ENCODE measurements around the gene FAM131A. TPM values are rescaled to one million over a fixed set of nuclear protein-coding genes. Genes with fewer than 3 reads are reported as not detected.

The FAM131A gene
- total RNA-seq, 1 donor from 2014 or later, result 19.7 TPM

- TF ChIP-seq, protein P1, sequence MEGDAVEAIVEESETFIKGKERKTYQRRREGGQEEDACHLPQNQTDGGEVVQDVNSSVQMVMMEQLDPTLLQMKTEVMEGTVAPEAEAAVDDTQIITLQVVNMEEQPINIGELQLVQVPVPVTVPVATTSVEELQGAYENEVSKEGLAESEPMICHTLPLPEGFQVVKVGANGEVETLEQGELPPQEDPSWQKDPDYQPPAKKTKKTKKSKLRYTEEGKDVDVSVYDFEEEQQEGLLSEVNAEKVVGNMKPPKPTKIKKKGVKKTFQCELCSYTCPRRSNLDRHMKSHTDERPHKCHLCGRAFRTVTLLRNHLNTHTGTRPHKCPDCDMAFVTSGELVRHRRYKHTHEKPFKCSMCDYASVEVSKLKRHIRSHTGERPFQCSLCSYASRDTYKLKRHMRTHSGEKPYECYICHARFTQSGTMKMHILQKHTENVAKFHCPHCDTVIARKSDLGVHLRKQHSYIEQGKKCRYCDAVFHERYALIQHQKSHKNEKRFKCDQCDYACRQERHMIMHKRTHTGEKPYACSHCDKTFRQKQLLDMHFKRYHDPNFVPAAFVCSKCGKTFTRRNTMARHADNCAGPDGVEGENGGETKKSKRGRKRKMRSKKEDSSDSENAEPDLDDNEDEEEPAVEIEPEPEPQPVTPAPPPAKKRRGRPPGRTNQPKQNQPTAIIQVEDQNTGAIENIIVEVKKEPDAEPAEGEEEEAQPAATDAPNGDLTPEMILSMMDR (conservative IDR thresholded peaks at IDR 0.05), result no peak
- H3K9me3 Mint-ChIP-seq, result no peaks in the 10 kb centered on the region
- no peaks in the 10 kb centered on the region for H3K27me3 Mint-ChIP-seq (ENCODE audit: low read depth)
- peaks cover 17% of the 10 kb centered on the region for H3K4me1 Mint-ChIP-seq
- peak overlapping the region; percentile 84 for H3K4me3 Mint-ChIP-seq
- DNase-seq (ENCODE audit: low read depth, low spot score), result no peak
- no peaks in the 10 kb centered on the region for H3K36me3 Mint-ChIP-seq (ENCODE audit: low read depth)
- no peak overlapping the region for H3K27ac Mint-ChIP-seq (ENCODE audit: unreplicated experiment)
Measured at GRCh38 chr3:184295771-184296170, 41.6 kb upstream of the FAM131A start.

- Mint-ChIP-seq H3K27me3 (ENCODE audit: low read depth) (no peaks in the 10 kb centered on the region), H3K4me3 (peak overlapping the region; percentile 38), H3K36me3 (ENCODE audit: low read depth) (peaks cover 3% of the 10 kb centered on the region), H3K9me3 (no peaks in the 10 kb centered on the region), H3K4me1 (peaks cover 17% of the 10 kb centered on the region), H3K27ac (ENCODE audit: unreplicated experiment) (no peak overlapping the region)
- TF ChIP-seq, protein P1 (conservative IDR thresholded peaks at IDR 0.05), result no peak
- no peak for DNase-seq (ENCODE audit: low read depth, low spot score)
Measured at GRCh38 chr3:184296616-184297015, 40.8 kb upstream of the FAM131A start.

- no peaks in the 10 kb centered on the region for H3K27me3 Mint-ChIP-seq (ENCODE audit: low read depth)
- H3K9me3 Mint-ChIP-seq, result no peaks in the 10 kb centered on the region
- H3K27ac Mint-ChIP-seq (ENCODE audit: unreplicated experiment), result peak within 1 kb of the TSS; percentile 87
- peak; percentile 92 for DNase-seq (ENCODE audit: low read depth, low spot score)
- H3K36me3 Mint-ChIP-seq (ENCODE audit: low read depth), result peaks cover 15% of the 10 kb centered on the region
- H3K4me1 Mint-ChIP-seq, result peaks cover 17% of the 10 kb centered on the region
- H3K4me3 Mint-ChIP-seq, result peak within 1 kb of the TSS; percentile 95
- TF ChIP-seq, protein P1 (conservative IDR thresholded peaks at IDR 0.05), result peak; percentile 14
Measured at GRCh38 chr3:184298759-184299487, 38.5 kb upstream of the FAM131A start, which contains the start of gene PSMD2. Gene PSMD2, plus strand, starts transcription at chr3:184299241. Its CDS starts 26 bp downstream, at chr3:184299267.

DNA sequence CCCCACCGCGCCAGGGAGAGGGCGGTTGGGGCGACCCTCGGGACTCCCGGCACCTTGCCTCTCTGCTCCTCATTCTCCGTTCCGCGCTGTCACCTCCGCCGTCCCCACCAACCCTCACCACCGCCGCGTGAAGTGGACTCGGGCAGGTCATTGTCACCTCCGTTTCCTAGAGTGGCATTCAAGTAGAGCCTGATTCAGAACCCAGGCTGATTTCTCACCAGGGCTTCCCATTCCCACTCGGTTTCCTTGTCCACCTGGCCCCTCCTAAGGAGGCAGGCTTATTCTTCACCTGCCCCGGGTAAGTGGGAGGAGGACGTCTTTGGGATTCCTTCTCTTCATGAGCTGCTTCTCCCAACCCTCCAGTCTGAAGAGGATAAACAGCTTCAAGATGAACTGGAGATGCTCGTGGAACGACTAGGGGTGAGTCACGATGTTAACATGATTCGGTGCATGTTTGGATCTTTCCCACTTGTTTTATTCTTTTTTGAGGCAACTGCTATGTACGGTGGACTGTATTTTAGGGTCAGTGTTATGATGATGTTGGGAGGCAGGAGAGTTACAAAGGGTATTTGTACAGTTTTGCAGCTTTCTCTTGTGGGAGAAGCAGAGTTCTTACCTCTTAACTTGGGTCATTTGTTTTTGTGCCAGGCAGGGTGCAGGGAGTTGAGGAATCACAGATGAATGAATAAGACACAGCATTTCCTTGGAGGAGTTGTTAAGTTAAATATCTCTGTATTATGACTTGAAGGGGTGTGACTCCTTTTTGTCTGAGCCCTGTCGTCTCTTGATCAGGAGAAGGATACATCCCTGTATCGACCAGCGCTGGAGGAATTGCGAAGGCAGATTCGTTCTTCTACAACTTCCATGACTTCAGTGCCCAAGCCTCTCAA lies 37.7 kb upstream of the FAM131A start:
- DNase-seq (ENCODE audit: low read depth, low spot score), result no peak

DNA sequence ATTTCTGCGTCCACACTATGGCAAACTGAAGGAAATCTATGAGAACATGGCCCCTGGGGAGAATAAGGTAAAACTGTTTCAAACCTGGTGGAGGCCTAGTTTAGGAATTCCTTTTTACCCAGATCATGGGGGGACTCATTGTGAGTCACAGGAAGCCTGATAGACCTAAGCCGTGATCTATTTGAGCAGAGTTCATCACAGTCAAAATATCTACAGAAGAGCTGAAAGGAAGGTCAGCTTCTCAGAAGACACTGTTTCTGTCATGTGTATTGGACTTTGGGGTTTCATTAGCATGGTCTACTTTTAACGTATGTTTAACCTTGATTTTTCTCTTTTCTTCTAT lies 37.1 kb upstream of the FAM131A start:
- TF ChIP-seq, protein P1 (conservative IDR thresholded peaks at IDR 0.05), result no peak
- no peak for DNase-seq (ENCODE audit: low read depth, low spot score)
- no peaks in the 10 kb centered on the region for H3K9me3 Mint-ChIP-seq
- H3K4me1 Mint-ChIP-seq, result peaks cover 17% of the 10 kb centered on the region
- no peaks in the 10 kb centered on the region for H3K27me3 Mint-ChIP-seq (ENCODE audit: low read depth)
- H3K4me3 Mint-ChIP-seq, result peak overlapping the region; percentile 95
- H3K36me3 Mint-ChIP-seq (ENCODE audit: low read depth), result peaks cover 18% of the 10 kb centered on the region
- H3K27ac Mint-ChIP-seq (ENCODE audit: unreplicated experiment), result no peak overlapping the region

More for the DNA sequence above, 37.7 kb upstream of the FAM131A start:
- H3K27me3 Mint-ChIP-seq (ENCODE audit: low read depth), result no peaks in the 10 kb centered on the region
- H3K27ac Mint-ChIP-seq (ENCODE audit: unreplicated experiment), result peak overlapping the region; percentile 87
- TF ChIP-seq, protein P1 (conservative IDR thresholded peaks at IDR 0.05), result no peak
- H3K4me1 Mint-ChIP-seq, result peaks cover 17% of the 10 kb centered on the region
- peaks cover 18% of the 10 kb centered on the region for H3K36me3 Mint-ChIP-seq (ENCODE audit: low read depth)
- peak overlapping the region; percentile 95 for H3K4me3 Mint-ChIP-seq
- no peaks in the 10 kb centered on the region for H3K9me3 Mint-ChIP-seq
